Left lung (tissue), 10 donors: ENCODE measurements around the gene VWA2. TPM values are rescaled to one million over a fixed set of nuclear protein-coding genes. Genes with fewer than 3 reads are reported as not detected.

Experiments used
- ATAC-seq: fragments of 200-7000 bp; cut with Tn5 transposase; one replicate; pipeline ENCODE4 v1.9.1; 2020; ENCODE audit warnings: moderate library complexity
- DNase-seq, 4 donors: peaks; one replicate each; pipeline ENCODE4 v3.0.0-alpha.2; 2013 to 2020
- H3K27ac ChIP-seq, 2 donors: fragments of 200-600 bp; sonication (generic) in 1 of 2; one replicate each; pipeline versions ENCODE4 v1.5.0 to v1.8.0; 2020 to 2021
- H3K27me3 ChIP-seq, 2 donors: fragments of 200-600 bp; sonication (generic) in 1 of 2; one replicate each; pipeline versions ENCODE4 v1.5.0 to v1.8.0; 2020 to 2021
- H3K36me3 ChIP-seq, 2 donors: fragments of 200-600 bp; sonication (generic) in 1 of 2; one replicate each; pipeline versions ENCODE4 v1.5.0 to v1.8.0; 2020 to 2021
- H3K4me1 ChIP-seq, 2 donors: fragments of 200-600 bp; one replicate each; pipeline ENCODE4 v1.8.0; 2021
- H3K4me3 ChIP-seq, 2 donors: fragments of 200-600 bp; sonication (generic) in 1 of 2; one replicate each; pipeline versions ENCODE4 v1.5.0 to v1.8.0; 2020 to 2021; ENCODE audit warnings: mild to moderate bottlenecking in 1 of 2
- H3K9me3 ChIP-seq, 2 donors: fragments of 200-600 bp; sonication (generic) in 1 of 2; one replicate each; pipeline versions ENCODE4 v1.5.0 to v1.8.0; 2020 to 2021
- intact Hi-C, 2 donors: fragments of 100-400 bp; cut with DNase I; formaldehyde crosslinking; loops; one replicate each; pipeline versions ENCODE4 v1.11.2 to v1.14.2; 2022
- polyA plus RNA-seq, 6 donors: library from polyadenylated mRNA; unstranded; fragments of 120-200 nt; gene quantifications; one replicate each; pipeline ENCODE4 v1.2.1, GENCODE V29; 2013; ENCODE audit not compliant: insufficient read length in 6 of 6
- total RNA-seq, 2 donors: library from RNA; stranded (reverse); fragmentation: NEBNext Ultra II Directional; extraction: Animal tissue kit (Norgen Biotek cat#: 25700); gene quantifications; one replicate each; pipeline ENCODE4 v1.2.1, GENCODE V29; 2021
- TF ChIP-seq, protein P1 (sequence below), 2 donors: fragments of 200-600 bp; sonication (generic) in 1 of 2; IDR thresholded peaks; one replicate each; pipeline versions ENCODE4 v1.5.0 to v1.8.0; 2021; ENCODE audit warnings: antibody characterized with exemption in 2 of 2
- donor health status: DM: no; HTN: yes; CAD: no.
- donor health status: DM: no; HTN: no; CAD: no.

The VWA2 gene
- total and polyA plus RNA-seq, 8 donors = 9.5 to 31.4 (median 27.6) TPM

- no peak for DNase-seq
- H3K4me3 ChIP-seq = no peak overlapping the region
- H3K27me3 ChIP-seq = no peaks in the 10 kb centered on the region
- no peaks in the 10 kb centered on the region for H3K4me1 ChIP-seq
- TF ChIP-seq, protein P1, sequence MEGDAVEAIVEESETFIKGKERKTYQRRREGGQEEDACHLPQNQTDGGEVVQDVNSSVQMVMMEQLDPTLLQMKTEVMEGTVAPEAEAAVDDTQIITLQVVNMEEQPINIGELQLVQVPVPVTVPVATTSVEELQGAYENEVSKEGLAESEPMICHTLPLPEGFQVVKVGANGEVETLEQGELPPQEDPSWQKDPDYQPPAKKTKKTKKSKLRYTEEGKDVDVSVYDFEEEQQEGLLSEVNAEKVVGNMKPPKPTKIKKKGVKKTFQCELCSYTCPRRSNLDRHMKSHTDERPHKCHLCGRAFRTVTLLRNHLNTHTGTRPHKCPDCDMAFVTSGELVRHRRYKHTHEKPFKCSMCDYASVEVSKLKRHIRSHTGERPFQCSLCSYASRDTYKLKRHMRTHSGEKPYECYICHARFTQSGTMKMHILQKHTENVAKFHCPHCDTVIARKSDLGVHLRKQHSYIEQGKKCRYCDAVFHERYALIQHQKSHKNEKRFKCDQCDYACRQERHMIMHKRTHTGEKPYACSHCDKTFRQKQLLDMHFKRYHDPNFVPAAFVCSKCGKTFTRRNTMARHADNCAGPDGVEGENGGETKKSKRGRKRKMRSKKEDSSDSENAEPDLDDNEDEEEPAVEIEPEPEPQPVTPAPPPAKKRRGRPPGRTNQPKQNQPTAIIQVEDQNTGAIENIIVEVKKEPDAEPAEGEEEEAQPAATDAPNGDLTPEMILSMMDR (IDR thresholded peaks at IDR 0.05) = no peak
- H3K27ac ChIP-seq = no peak overlapping the region
- H3K36me3 ChIP-seq = no peaks in the 10 kb centered on the region
- intact Hi-C loops = no loop called here
- H3K9me3 ChIP-seq = no peaks in the 10 kb centered on the region
- peak; percentile 77 for ATAC-seq
Observed at GRCh38 chr10:114271779-114272167, 32.7 kb downstream of the VWA2 start.

DNA sequence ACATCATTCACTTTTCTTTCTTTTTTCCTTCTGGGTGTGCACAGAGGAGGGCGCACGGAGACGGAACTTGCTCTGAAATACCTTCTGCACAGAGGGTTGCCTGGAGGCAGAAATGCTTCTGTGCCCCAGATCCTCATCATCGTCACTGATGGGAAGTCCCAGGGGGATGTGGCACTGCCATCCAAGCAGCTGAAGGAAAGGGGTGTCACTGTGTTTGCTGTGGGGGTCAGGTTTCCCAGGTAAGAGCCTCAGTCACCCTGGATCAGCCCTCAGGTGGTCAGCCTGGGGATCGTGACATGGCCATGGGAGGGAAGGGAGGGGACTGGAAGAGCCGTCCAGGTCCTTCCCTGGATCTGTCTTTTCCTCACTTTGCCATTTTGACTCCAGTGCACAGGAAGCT lies 33.6 kb downstream of the VWA2 start:
- no peaks in the 10 kb centered on the region for H3K36me3 ChIP-seq
- no peak overlapping the region for H3K27ac ChIP-seq
- H3K4me3 ChIP-seq = no peak overlapping the region
- intact Hi-C loops = no loop called here
- H3K27me3 ChIP-seq = no peaks in the 10 kb centered on the region
- no peaks in the 10 kb centered on the region for H3K4me1 ChIP-seq
- TF ChIP-seq, protein P1 (IDR thresholded peaks at IDR 0.05) = no peak
- no peaks in the 10 kb centered on the region for H3K9me3 ChIP-seq
- peak in 1 of 4 donors; percentile 22 for DNase-seq
- no peak for ATAC-seq

DNA sequence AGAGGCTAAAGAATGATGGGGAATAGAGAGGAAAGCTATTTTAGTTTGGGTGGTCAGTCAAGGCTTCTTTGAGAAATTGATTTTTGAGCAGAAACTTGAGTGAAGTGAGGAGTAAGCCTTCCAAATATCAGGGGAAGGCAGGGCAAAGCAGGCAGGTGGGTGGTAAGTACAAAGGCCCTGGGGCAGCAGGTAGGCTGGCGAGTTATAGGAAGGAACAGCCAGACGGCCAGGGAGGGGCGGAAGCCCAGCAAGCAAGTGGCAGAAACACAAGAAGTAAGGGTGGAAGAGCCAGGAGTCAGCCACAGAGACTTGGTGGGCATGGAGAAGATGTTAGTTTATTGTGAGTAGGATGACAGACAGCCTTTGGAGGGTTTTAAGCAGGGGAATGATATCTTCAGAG lies 34.9 kb downstream of the VWA2 start:
- H3K27me3 ChIP-seq = no peaks in the 10 kb centered on the region
- H3K4me1 ChIP-seq = no peaks in the 10 kb centered on the region
- TF ChIP-seq, protein P1 (IDR thresholded peaks at IDR 0.05) = no peak
- H3K4me3 ChIP-seq = no peak overlapping the region
- no peaks in the 10 kb centered on the region for H3K9me3 ChIP-seq
- DNase-seq = no peak
- ATAC-seq = no peak
- H3K27ac ChIP-seq = no peak overlapping the region
- intact Hi-C loops = no loop called here
- no peaks in the 10 kb centered on the region for H3K36me3 ChIP-seq

GRCh38 chr10:114274616-114275453 lies 35.8 kb downstream of the VWA2 start:
- ATAC-seq (no peak), DNase-seq (no peak)
- Histone ChIP-seq H3K4me3 (no peak overlapping the region), H3K36me3 (no peaks in the 10 kb centered on the region), H3K4me1 (no peaks in the 10 kb centered on the region), H3K27ac (no peak overlapping the region), H3K9me3 (no peaks in the 10 kb centered on the region), H3K27me3 (no peaks in the 10 kb centered on the region)
- TF ChIP-seq, protein P1 (IDR thresholded peaks at IDR 0.05) = no peak
- intact Hi-C loops = no loop called here

DNA sequence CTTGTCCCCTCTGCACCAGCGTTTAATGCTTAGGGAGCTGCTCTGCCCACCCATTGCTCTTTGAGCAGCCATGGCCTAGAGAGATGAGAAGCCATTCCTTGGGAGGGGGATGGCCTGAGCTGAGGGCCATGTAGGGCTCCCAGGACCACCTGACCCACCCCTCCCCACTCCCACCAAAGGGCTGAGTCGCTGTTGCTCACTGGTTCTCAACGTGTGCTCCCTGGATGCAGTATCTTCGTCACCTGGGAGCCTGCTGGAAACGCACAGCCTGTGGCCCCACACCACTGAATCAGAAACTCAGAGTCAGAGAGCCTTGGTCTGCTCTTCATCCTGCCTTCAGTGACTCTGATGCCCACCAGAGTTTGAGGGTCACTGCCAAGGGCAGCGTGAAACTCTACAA lies 37.0 kb downstream of the VWA2 start:
- Histone ChIP-seq H3K36me3 (no peaks in the 10 kb centered on the region), H3K9me3 (no peaks in the 10 kb centered on the region), H3K4me3 (no peak overlapping the region), H3K4me1 (no peaks in the 10 kb centered on the region), H3K27ac (no peak overlapping the region), H3K27me3 (no peaks in the 10 kb centered on the region)
- no peak for DNase-seq
- no peak for ATAC-seq
- TF ChIP-seq, protein P1 (IDR thresholded peaks at IDR 0.05) = no peak
- intact Hi-C loops = no loop called here
